Loucy (cell line): ENCODE data around the gene ZFYVE28.

Experiments
- H2AFZ ChIP-seq: fragments of 200-600 bp; sonication (generic); 2 replicates; pipeline ENCODE4 v1.6.0; 2016; ENCODE audit warnings: antibody characterized with exemption, mild to moderate bottlenecking, low read length, moderate library complexity
- H3F3A ChIP-seq: fragments of 200-600 bp; 2 replicates; pipeline ENCODE4 v1.6.0; 2016; ENCODE audit warnings: antibody characterized with exemption, low read depth, mild to moderate bottlenecking
- H3K27me3 ChIP-seq: fragments of 200-600 bp; sonication (generic); 2 replicates; pipeline ENCODE4 v1.6.1; 2014; ENCODE audit warnings: low read length, mild to moderate bottlenecking; ENCODE audit not compliant: insufficient read depth, poor library complexity, severe bottlenecking
- H3K36me3 ChIP-seq: fragments of 200-600 bp; sonication (generic); 2 replicates; pipeline ENCODE4 v1.6.1; 2016; ENCODE audit warnings: low read length; ENCODE audit not compliant: insufficient read depth
- H3K4me1 ChIP-seq: fragments of 200-600 bp; sonication (generic); 2 replicates; pipeline ENCODE4 v1.5.1; 2014; ENCODE audit warnings: low read length, mild to moderate bottlenecking; ENCODE audit not compliant: insufficient read depth, poor library complexity, severe bottlenecking
- H3K4me2 ChIP-seq: fragments of 200-600 bp; sonication (generic); 2 replicates; pipeline ENCODE4 v1.6.0; 2014; ENCODE audit warnings: antibody characterized with exemption, low read length, low read depth, mild to moderate bottlenecking; ENCODE audit not compliant: poor library complexity, severe bottlenecking
- H3K4me3 ChIP-seq: fragments of 200-600 bp; sonication (generic); 2 replicates; pipeline ENCODE4 v1.5.1; 2014; ENCODE audit warnings: low read length, mild to moderate bottlenecking, mixed read lengths; ENCODE audit not compliant: poor library complexity, severe bottlenecking
- H3K79me2 ChIP-seq: fragments of 200-600 bp; sonication (generic); 2 replicates; pipeline ENCODE4 v1.6.1; 2014; ENCODE audit warnings: low read length; ENCODE audit not compliant: insufficient read depth
- H3K9ac ChIP-seq: fragments of 200-600 bp; sonication (generic); 2 replicates; pipeline ENCODE4 v1.6.0; 2014; ENCODE audit warnings: mild to moderate bottlenecking, low read depth, low read length, moderate library complexity; ENCODE audit not compliant: poor library complexity, severe bottlenecking
- H3K9me2 ChIP-seq: fragments of 200-600 bp; sonication (generic); replicated peaks from 2 replicates; pipeline ENCODE4 v1.6.1; 2016; ENCODE audit warnings: low read depth, low read length, mixed read lengths
- H3K9me3 ChIP-seq: fragments of 200-600 bp; sonication (generic); 2 replicates; pipeline ENCODE4 v1.6.1; 2014; ENCODE audit warnings: mild to moderate bottlenecking, antibody characterized with exemption, low read length, low read depth; ENCODE audit not compliant: insufficient read depth
- H4K20me1 ChIP-seq: fragments of 200-600 bp; sonication (generic); 2 replicates; pipeline ENCODE4 v1.6.0; 2014; ENCODE audit warnings: antibody characterized with exemption, low read length, mild to moderate bottlenecking; ENCODE audit not compliant: insufficient read depth, poor library complexity, severe bottlenecking
- CTCF ChIP-seq: fragments of 200-600 bp; sonication (generic); conservative IDR thresholded peaks from 2 replicates; pipeline ENCODE4 v1.5.1; 2014; ENCODE audit warnings: mild to moderate bottlenecking, antibody characterized with exemption, low read length
- EZH2phosphoT487 ChIP-seq: fragments of 200-600 bp; IDR thresholded peaks from 2 replicates; pipeline ENCODE4 v1.6.1; 2018; ENCODE audit warnings: antibody characterized with exemption, mild to moderate bottlenecking, moderate library complexity, borderline replicate concordance

Gene ZFYVE28

GRCh38 chr4:2284161-2284933 lies 134.1 kb downstream of the ZFYVE28 start:
- Histone ChIP-seq H3K36me3 (no peaks in the 10 kb centered on the region), H3F3A (peaks cover 12% of the 10 kb centered on the region), H3K79me2 (no peaks in the 10 kb centered on the region), H3K27me3 (no peaks in the 10 kb centered on the region), H3K9me3 (no peaks in the 10 kb centered on the region), H2AFZ (no peak overlapping the region), H3K4me1 (peaks cover 59% of the 10 kb centered on the region), H3K4me2 (no peak overlapping the region), H3K4me3 (no peak overlapping the region), H3K9me2 (no peaks in the 10 kb centered on the region), H4K20me1 (no peaks in the 10 kb centered on the region), H3K9ac (peak overlapping the region; percentile 46)
- TF ChIP-seq EZH2phosphoT487 (no peak), CTCF (no peak)

GRCh38 chr4:2283199-2283711 lies 135.2 kb downstream of the ZFYVE28 start:
- Histone ChIP-seq H3K27me3 (no peaks in the 10 kb centered on the region), H3K9me2 (no peaks in the 10 kb centered on the region), H4K20me1 (no peaks in the 10 kb centered on the region), H3K79me2 (no peaks in the 10 kb centered on the region), H3K9ac (peak overlapping the region; percentile 80), H3F3A (peaks cover 12% of the 10 kb centered on the region), H2AFZ (no peak overlapping the region), H3K4me2 (no peak overlapping the region), H3K4me1 (peaks cover 59% of the 10 kb centered on the region), H3K36me3 (no peaks in the 10 kb centered on the region), H3K4me3 (no peak overlapping the region), H3K9me3 (no peaks in the 10 kb centered on the region)
- TF ChIP-seq EZH2phosphoT487, result no peak
- no peak for TF ChIP-seq CTCF

GRCh38 chr4:2281575-2282343 lies 136.7 kb downstream of the ZFYVE28 start:
- Histone ChIP-seq H3K79me2 (no peaks in the 10 kb centered on the region), H2AFZ (peak overlapping the region; percentile 47), H3K9ac (peak overlapping the region; percentile 80), H4K20me1 (no peaks in the 10 kb centered on the region), H3K9me3 (no peaks in the 10 kb centered on the region), H3K27me3 (no peaks in the 10 kb centered on the region), H3K36me3 (no peaks in the 10 kb centered on the region), H3K4me2 (peak overlapping the region; percentile 86), H3K4me3 (peak overlapping the region; percentile 67), H3K4me1 (peaks cover 59% of the 10 kb centered on the region), H3F3A (peaks cover 12% of the 10 kb centered on the region), H3K9me2 (no peaks in the 10 kb centered on the region)
- no peak for TF ChIP-seq EZH2phosphoT487
- peak; percentile 82 for TF ChIP-seq CTCF
